Chondrocyte (in vitro differentiated cells): ENCODE results near the gene NAGPA. TPM values are rescaled to one million over a fixed set of nuclear protein-coding genes. Genes with fewer than 3 reads are reported as not detected.

Source experiments
- DNase-seq: peaks from one replicate; pipeline ENCODE4 v3.0.0; 2021; ENCODE audit warnings: mixed read lengths, low spot score
- H3K27ac Mint-ChIP-seq: one replicate; pipeline ENCODE4 v1.8.0; 2021; ENCODE audit warnings: mild to moderate bottlenecking, moderate library complexity, mixed read lengths; ENCODE audit not compliant: unreplicated experiment
- H3K27me3 Mint-ChIP-seq: 2 replicates; pipeline ENCODE4 v1.8.0; 2021; ENCODE audit warnings: low read depth, mixed read lengths
- H3K36me3 Mint-ChIP-seq: 2 replicates; pipeline ENCODE4 v1.8.0; 2021; ENCODE audit warnings: low read depth, mixed read lengths
- H3K4me1 Mint-ChIP-seq: 2 replicates; pipeline ENCODE4 v1.8.0; 2021; ENCODE audit warnings: low read depth, mild to moderate bottlenecking, mixed read lengths
- H3K4me3 Mint-ChIP-seq: one replicate; pipeline ENCODE4 v1.8.0; 2021; ENCODE audit warnings: mild to moderate bottlenecking, moderate library complexity, mixed read lengths; ENCODE audit not compliant: unreplicated experiment
- H3K9me3 Mint-ChIP-seq: 2 replicates; pipeline ENCODE4 v1.8.0; 2021; ENCODE audit warnings: low read depth, mixed read lengths
- total RNA-seq: library from RNA; stranded (reverse); gene quantifications from 3 replicates; pipeline ENCODE4 v1.2.1, GENCODE V29; 2021
- TF ChIP-seq, protein P1 (sequence below): fragments of 200-600 bp; sonication (generic); IDR thresholded peaks from 2 replicates; pipeline ENCODE4 v1.5.0; 2021; ENCODE audit warnings: antibody characterized with exemption, mild to moderate bottlenecking, moderate library complexity

NAGPA gene
- total RNA-seq, 1 donor from 2014 or later, result 11.3 TPM

- Mint-ChIP-seq H3K27me3 (peaks cover 36% of the 10 kb centered on the region), H3K27ac (no peak overlapping the region), H3K4me1 (no peaks in the 10 kb centered on the region), H3K36me3 (no peaks in the 10 kb centered on the region), H3K4me3 (no peak overlapping the region), H3K9me3 (no peaks in the 10 kb centered on the region)
- peak; percentile 73 for DNase-seq
- TF ChIP-seq, protein P1, sequence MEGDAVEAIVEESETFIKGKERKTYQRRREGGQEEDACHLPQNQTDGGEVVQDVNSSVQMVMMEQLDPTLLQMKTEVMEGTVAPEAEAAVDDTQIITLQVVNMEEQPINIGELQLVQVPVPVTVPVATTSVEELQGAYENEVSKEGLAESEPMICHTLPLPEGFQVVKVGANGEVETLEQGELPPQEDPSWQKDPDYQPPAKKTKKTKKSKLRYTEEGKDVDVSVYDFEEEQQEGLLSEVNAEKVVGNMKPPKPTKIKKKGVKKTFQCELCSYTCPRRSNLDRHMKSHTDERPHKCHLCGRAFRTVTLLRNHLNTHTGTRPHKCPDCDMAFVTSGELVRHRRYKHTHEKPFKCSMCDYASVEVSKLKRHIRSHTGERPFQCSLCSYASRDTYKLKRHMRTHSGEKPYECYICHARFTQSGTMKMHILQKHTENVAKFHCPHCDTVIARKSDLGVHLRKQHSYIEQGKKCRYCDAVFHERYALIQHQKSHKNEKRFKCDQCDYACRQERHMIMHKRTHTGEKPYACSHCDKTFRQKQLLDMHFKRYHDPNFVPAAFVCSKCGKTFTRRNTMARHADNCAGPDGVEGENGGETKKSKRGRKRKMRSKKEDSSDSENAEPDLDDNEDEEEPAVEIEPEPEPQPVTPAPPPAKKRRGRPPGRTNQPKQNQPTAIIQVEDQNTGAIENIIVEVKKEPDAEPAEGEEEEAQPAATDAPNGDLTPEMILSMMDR, result no peak
Observed at GRCh38 chr16:5064915-5065314, 31.2 kb upstream of the NAGPA start.

- Mint-ChIP-seq H3K9me3 (no peaks in the 10 kb centered on the region), H3K4me3 (no peak overlapping the region), H3K4me1 (peaks cover 2% of the 10 kb centered on the region), H3K27ac (no peak overlapping the region), H3K27me3 (peaks cover 37% of the 10 kb centered on the region), H3K36me3 (no peaks in the 10 kb centered on the region)
- TF ChIP-seq, protein P1, result no peak
- DNase-seq, result peak; percentile 63
Observed at GRCh38 chr16:5062790-5063765, 29.3 kb upstream of the NAGPA start.

- Mint-ChIP-seq H3K9me3 (no peaks in the 10 kb centered on the region), H3K27ac (no peak overlapping the region), H3K4me3 (no peak overlapping the region), H3K4me1 (peaks cover 2% of the 10 kb centered on the region), H3K36me3 (no peaks in the 10 kb centered on the region), H3K27me3 (peaks cover 29% of the 10 kb centered on the region)
- peak; percentile 64 for DNase-seq
- TF ChIP-seq, protein P1, result no peak
Observed at GRCh38 chr16:5062051-5062450, 28.3 kb upstream of the NAGPA start.

- DNase-seq, result peak; percentile 68
- no peaks in the 10 kb centered on the region for H3K36me3 Mint-ChIP-seq
- peaks cover 2% of the 10 kb centered on the region for H3K4me1 Mint-ChIP-seq
- H3K27me3 Mint-ChIP-seq, result peaks cover 25% of the 10 kb centered on the region
- H3K27ac Mint-ChIP-seq, result no peak overlapping the region
- H3K9me3 Mint-ChIP-seq, result no peaks in the 10 kb centered on the region
- TF ChIP-seq, protein P1, result no peak
- H3K4me3 Mint-ChIP-seq, result no peak overlapping the region
Observed at GRCh38 chr16:5060073-5060641, 26.4 kb upstream of the NAGPA start.

DNA sequence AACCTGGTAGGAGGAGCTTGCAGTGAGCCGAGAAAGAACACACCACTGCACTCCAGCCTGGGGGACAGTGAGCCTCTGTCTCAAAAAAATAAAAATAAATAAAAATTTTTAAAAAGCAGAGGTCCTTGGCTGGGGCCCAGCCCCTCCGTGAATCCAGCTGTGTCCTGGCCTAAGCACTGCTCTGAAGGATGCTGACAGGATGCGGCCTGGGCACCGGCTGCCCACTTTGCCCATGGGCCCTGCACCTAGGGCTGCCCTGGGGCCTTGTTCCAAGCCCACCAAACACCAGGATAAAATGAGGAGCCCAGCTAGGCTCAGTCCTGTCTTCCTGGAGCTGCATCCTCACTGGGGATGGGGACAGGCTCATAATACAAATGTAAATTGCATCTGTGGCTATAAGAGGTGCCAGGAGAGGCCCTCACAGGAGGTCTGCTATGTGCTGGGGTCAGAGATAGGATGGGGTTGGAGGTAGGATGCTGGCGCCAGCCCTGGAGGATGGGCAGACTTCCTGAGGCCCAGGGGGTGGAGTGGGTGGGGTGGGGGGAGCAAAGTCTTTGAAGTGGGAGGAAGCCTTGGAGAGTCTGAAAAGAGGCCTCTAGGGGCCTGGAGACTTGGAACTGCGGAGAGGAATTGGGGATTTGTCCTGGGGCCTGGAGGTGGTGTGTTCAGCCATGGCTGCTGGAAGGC, 25.8 kb upstream of the NAGPA start:
- TF ChIP-seq, protein P1, result no peak
- Mint-ChIP-seq H3K27ac (no peak overlapping the region), H3K36me3 (no peaks in the 10 kb centered on the region), H3K27me3 (peaks cover 23% of the 10 kb centered on the region), H3K9me3 (no peaks in the 10 kb centered on the region), H3K4me1 (peaks cover 2% of the 10 kb centered on the region), H3K4me3 (no peak overlapping the region)
- peak; percentile 24 for DNase-seq
